HepG2 (cell line): ENCODE measurements around the gene ATP11C.

Experiments used
- ARID4A ChIP-seq: sonication (generic); formaldehyde crosslinking; IDR thresholded peaks from 2 replicates; pipeline ENCODE4 v1.5.0; 2020; ENCODE audit warnings: mild to moderate bottlenecking, missing genetic modification reagents, borderline replicate concordance
- ATF3 ChIP-seq: sonication (generic); formaldehyde crosslinking; IDR thresholded peaks from 2 replicates; pipeline ENCODE4 v1.4.0; 2020; ENCODE audit warnings: missing genetic modification reagents
- BCL6 ChIP-seq: IDR thresholded peaks from 2 replicates; pipeline ENCODE4 v1.6.1; 2016; ENCODE audit warnings: missing genetic modification reagents, missing compliant biosample characterization
- CTCF ChIP-seq: sonication (generic); formaldehyde crosslinking; IDR thresholded peaks from 2 replicates; pipeline ENCODE4 v1.5.0; 2020; ENCODE audit warnings: mild to moderate bottlenecking, missing genetic modification reagents, moderate library complexity
- E2F5 ChIP-seq: sonication (generic); formaldehyde crosslinking; conservative IDR thresholded peaks from 2 replicates; pipeline ENCODE4 v1.4.0; 2020; ENCODE audit warnings: missing genetic modification reagents
- NCOA2 ChIP-seq: sonication (generic); formaldehyde crosslinking; IDR thresholded peaks from 2 replicates; pipeline ENCODE4 v1.8.0; 2022; ENCODE audit warnings: inconsistent platforms
- NFRKB ChIP-seq: fragments of 450-650 bp; IDR thresholded peaks from 2 replicates; pipeline ENCODE4 v1.6.1; 2017
- RAD21 ChIP-seq: fragments of 450-650 bp; formaldehyde crosslinking; IDR thresholded peaks from 2 replicates; pipeline ENCODE4 v1.5.0; 2020; ENCODE audit warnings: mild to moderate bottlenecking
- REST ChIP-seq, 2 experiments: IDR thresholded peaks; 2 replicates each; pipeline ENCODE4 v1.6.1; 2011 to 2012; ENCODE audit warnings: low read length in 2 of 2, borderline replicate concordance in 1 of 2, low read depth in 1 of 2, mild to moderate bottlenecking in 1 of 2, moderate library complexity in 1 of 2
- ZFP36 ChIP-seq: fragments of 150-350 bp; IDR thresholded peaks from 2 replicates; pipeline ENCODE4 v1.6.1; 2018; ENCODE audit warnings: borderline replicate concordance, low read length, low read depth; ENCODE audit not compliant: partially characterized antibody
- ZNF205 ChIP-seq: IDR thresholded peaks from 2 replicates; pipeline ENCODE4 v1.6.1; 2018; ENCODE audit warnings: missing biosample characterization, missing genetic modification reagents

- TF ChIP-seq ATF3: no peak
- no peak for TF ChIP-seq CTCF (CRISPR knock-in tag)
- no peak for TF ChIP-seq REST (IDR thresholded peaks at IDR 0.05; ENCODE audit: borderline replicate concordance in 1 of 2, low read depth in 1 of 2, low read length in 2 of 2)
- no peak for TF ChIP-seq BCL6
- no peak for TF ChIP-seq RAD21 (CRISPR knock-in tag)
- no peak for TF ChIP-seq NCOA2 (CRISPR knock-in tag)
- TF ChIP-seq ZNF205: no peak
- no peak for TF ChIP-seq ZFP36
- TF ChIP-seq NFRKB: no peak
- no peak for TF ChIP-seq E2F5
- no peak for TF ChIP-seq ARID4A (CRISPR knock-in tag)
These were observed 12.2 kb upstream of the ATP11C start for GRCh38 chrX:139945075-139945474.
